ENCODE results near the gene RIIAD1.

RIIAD1 gene

DNA sequence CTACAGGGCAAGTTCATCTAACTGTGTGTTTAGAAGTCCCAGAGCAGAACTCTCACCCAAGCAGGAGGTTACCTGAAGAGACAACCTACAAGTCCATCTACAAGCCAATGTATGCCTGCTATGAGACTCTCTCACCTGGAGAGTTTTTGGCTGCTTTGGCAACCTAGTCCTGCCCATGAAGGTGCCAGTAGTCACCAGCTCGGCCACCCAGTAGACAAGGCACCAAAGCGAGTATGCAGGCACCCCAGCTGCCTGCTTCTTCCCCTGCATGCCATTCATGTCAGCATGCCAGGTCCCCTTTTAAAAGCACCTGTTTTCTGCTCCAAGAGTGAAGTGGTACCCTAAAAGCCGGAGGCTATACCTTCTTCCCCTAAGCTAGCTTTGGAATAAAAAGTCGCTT is 20.2 kb downstream of the RIIAD1 start:
- Histone ChIP-seq H3K4me3 (replicated peaks; ENCODE audit: insufficient read depth, low read length) (no peak overlapping the region), H3K27me3 (ENCODE audit: insufficient read depth, poor library complexity, severe bottlenecking) (peaks cover 2% of the 10 kb centered on the region), H3K27ac (replicated peaks) (no peak overlapping the region)
- no peak for DNase-seq (ENCODE audit: low read depth in 1 of 2, low spot score in 1 of 2)
- TF ChIP-seq GABPA (IDR thresholded peaks at IDR 0.05; ENCODE audit: low read depth) (no peak), REST (IDR thresholded peaks at IDR 0.05; ENCODE audit: insufficient replicate concordance, low read depth) (no peak), POLR2AphosphoS5 (IDR thresholded peaks at IDR 0.05; ENCODE audit: low read depth) (no peak), SPI1 (IDR thresholded peaks at IDR 0.05; ENCODE audit: borderline replicate concordance, low read depth) (no peak)
- TF ChIP-seq, protein P1, sequence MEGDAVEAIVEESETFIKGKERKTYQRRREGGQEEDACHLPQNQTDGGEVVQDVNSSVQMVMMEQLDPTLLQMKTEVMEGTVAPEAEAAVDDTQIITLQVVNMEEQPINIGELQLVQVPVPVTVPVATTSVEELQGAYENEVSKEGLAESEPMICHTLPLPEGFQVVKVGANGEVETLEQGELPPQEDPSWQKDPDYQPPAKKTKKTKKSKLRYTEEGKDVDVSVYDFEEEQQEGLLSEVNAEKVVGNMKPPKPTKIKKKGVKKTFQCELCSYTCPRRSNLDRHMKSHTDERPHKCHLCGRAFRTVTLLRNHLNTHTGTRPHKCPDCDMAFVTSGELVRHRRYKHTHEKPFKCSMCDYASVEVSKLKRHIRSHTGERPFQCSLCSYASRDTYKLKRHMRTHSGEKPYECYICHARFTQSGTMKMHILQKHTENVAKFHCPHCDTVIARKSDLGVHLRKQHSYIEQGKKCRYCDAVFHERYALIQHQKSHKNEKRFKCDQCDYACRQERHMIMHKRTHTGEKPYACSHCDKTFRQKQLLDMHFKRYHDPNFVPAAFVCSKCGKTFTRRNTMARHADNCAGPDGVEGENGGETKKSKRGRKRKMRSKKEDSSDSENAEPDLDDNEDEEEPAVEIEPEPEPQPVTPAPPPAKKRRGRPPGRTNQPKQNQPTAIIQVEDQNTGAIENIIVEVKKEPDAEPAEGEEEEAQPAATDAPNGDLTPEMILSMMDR (IDR thresholded peaks at IDR 0.05; ENCODE audit: insufficient read depth, low read length), result no peak

DNA sequence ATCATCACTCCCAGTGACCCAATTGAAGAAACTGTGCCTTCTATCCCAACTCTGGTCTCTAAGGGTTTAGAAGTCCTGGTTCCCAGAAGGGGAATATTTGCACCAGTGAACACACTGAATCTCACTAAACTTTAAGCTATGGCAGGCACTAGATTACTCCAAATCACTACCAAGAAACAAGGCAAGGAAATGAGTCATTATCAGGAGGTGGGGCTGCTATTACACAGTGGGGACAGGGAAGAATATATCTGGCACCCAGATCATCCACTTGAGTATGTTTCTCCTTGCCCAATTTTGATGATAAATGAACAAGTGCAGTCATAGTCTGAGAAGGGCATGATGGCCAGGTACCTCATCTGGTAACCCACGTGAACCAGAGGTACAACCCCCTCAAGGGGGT is 35.0 kb downstream of the RIIAD1 start:
- Histone ChIP-seq H3K4me3 (replicated peaks; ENCODE audit: insufficient read depth, low read length) (no peak overlapping the region), H3K27me3 (ENCODE audit: insufficient read depth, poor library complexity, severe bottlenecking) (no peaks in the 10 kb centered on the region), H3K27ac (replicated peaks) (no peak overlapping the region)
- no peak for TF ChIP-seq SPI1 (IDR thresholded peaks at IDR 0.05; ENCODE audit: borderline replicate concordance, low read depth)
- no peak for TF ChIP-seq GABPA (IDR thresholded peaks at IDR 0.05; ENCODE audit: low read depth)
- TF ChIP-seq POLR2AphosphoS5 (IDR thresholded peaks at IDR 0.05; ENCODE audit: low read depth), result no peak
- DNase-seq (ENCODE audit: low read depth in 1 of 2, low spot score in 1 of 2), result no peak

DNA sequence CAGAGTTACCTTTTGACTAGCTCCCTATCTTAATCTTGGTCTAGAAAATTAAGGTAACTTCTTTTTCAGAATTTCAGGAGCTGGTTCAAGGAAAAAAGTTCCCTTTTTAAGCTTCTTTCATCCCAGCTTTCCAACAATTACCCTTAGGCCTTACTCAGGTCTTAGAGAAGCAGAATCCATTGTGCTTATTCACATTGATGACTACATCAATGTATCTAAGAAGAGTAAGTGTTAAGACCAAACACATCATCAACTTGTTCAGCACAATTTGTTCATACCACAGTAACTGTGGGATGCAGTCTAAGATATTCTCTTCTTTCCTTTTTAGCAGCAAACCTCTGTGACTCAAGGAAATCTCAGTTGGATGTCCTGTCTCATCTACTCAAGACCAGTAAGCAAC is 37.9 kb downstream of the RIIAD1 start:
- Histone ChIP-seq H3K27me3 (ENCODE audit: insufficient read depth, poor library complexity, severe bottlenecking) (no peaks in the 10 kb centered on the region), H3K4me3 (replicated peaks; ENCODE audit: insufficient read depth, low read length) (no peak overlapping the region), H3K27ac (replicated peaks) (no peak overlapping the region)
- DNase-seq (ENCODE audit: low read depth in 1 of 2, low spot score in 1 of 2), result no peak
- TF ChIP-seq, protein P1 (IDR thresholded peaks at IDR 0.05; ENCODE audit: insufficient read depth, low read length), result no peak
- TF ChIP-seq REST (IDR thresholded peaks at IDR 0.05; ENCODE audit: insufficient replicate concordance, low read depth) (no peak), GABPA (IDR thresholded peaks at IDR 0.05; ENCODE audit: low read depth) (no peak), SPI1 (IDR thresholded peaks at IDR 0.05; ENCODE audit: borderline replicate concordance, low read depth) (no peak), POLR2AphosphoS5 (IDR thresholded peaks at IDR 0.05; ENCODE audit: low read depth) (no peak)

DNA sequence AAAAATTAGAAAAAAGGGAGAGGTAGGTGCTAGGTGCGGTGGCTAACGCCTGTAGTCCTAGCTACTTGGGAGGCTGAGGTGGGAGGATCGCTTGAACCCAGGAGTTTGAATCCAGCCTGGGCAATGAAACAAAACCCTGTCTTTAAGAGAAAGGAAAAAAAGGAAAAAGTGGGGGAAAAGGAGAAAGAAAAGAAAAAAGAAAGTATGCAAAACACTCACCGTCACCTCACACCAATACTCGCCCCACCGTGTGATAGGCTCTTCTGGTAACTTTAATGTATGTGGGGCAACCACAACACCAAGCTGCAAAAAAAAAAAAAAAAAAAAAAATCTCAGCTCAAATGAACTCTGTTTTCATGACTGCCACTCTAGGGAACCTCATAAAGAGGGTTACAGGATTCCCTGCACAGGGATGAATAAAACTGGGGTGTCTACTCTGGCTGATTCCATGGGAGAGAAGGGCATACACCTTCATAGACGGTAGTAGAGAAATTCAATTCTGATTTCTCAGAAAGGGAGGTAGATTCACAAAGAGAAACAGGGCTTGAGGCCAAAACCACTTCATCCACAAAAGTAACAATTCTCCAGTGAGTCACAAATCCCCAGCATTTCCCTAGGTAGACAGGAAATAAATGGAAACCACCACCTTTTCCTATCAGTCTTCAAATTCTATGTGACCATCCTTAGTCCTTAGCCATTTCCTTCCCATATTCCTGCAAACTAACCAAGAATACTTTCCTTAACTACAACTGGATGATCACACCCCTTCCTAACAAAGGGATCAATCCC is 39.5 kb downstream of the RIIAD1 start:
- Histone ChIP-seq H3K27ac (replicated peaks) (no peak overlapping the region), H3K27me3 (ENCODE audit: insufficient read depth, poor library complexity, severe bottlenecking) (no peaks in the 10 kb centered on the region), H3K4me3 (replicated peaks; ENCODE audit: insufficient read depth, low read length) (no peak overlapping the region)
- TF ChIP-seq, protein P1 (IDR thresholded peaks at IDR 0.05; ENCODE audit: insufficient read depth, low read length), result no peak
- TF ChIP-seq REST (IDR thresholded peaks at IDR 0.05; ENCODE audit: insufficient replicate concordance, low read depth) (no peak), SPI1 (IDR thresholded peaks at IDR 0.05; ENCODE audit: borderline replicate concordance, low read depth) (no peak)
- DNase-seq (ENCODE audit: low read depth in 1 of 2, low spot score in 1 of 2), result no peak

Measured in HL-60 (cell line).